Activated CD8-positive, alpha-beta memory T cell treated with anti-CD3 and anti-CD28 coated beads, Interleukin-2, amount 50 U/mL, for 1 hour (primary cell): ENCODE results near the gene SLC35E1.
A peak's percentile ranks its signal among the peaks of the same experiment; 100 is the strongest.
"Not testable (repeated sequence)": the region's sequence is repeated elsewhere in the genome, so short reads cannot be mapped to it uniquely, and the experiment has no call there.

Experiments
- DNase-seq: peaks from one replicate; pipeline ENCODE4 v3.0.0-alpha.2; 2020; ENCODE audit errors: extremely low read depth

The SLC35E1 gene

GRCh38 chr19:16581145-16581970 lies 9.1 kb upstream of the SLC35E1 start:
- DNase-seq, result no peak

- no peak for DNase-seq
Observed at GRCh38 chr19:16579381-16579780, 7.2 kb upstream of the SLC35E1 start.

GRCh38 chr19:16577531-16577985 lies 5.3 kb upstream of the SLC35E1 start:
- no peak for DNase-seq

GRCh38 chr19:16576690-16577530 lies 4.7 kb upstream of the SLC35E1 start:
- no peak for DNase-seq

GRCh38 chr19:16575861-16576689 lies 3.9 kb upstream of the SLC35E1 start:
- no peak for DNase-seq

GRCh38 chr19:16575282-16575681 lies 3.1 kb upstream of the SLC35E1 start:
- no peak for DNase-seq

GRCh38 chr19:16573925-16574324 lies 1.7 kb upstream of the SLC35E1 start:
- DNase-seq, result no peak

- no peak for DNase-seq
Observed at GRCh38 chr19:16573296-16573695, 1.1 kb upstream of the SLC35E1 start.

GRCh38 chr19:16571822-16572331 lies 338 bp downstream of the SLC35E1 start:
- DNase-seq, result no peak

- no peak for DNase-seq
Observed at GRCh38 chr19:16571283-16571682, 932 bp downstream of the SLC35E1 start.

- no peak for DNase-seq
Observed at GRCh38 chr19:16569609-16570320, 2.5 kb downstream of the SLC35E1 start.

GRCh38 chr19:16566702-16567101 lies 5.5 kb downstream of the SLC35E1 start:
- DNase-seq, result no peak

- DNase-seq, result peak; percentile 75
Observed at GRCh38 chr19:16566161-16566560, 6.1 kb downstream of the SLC35E1 start.

GRCh38 chr19:16564842-16565241 lies 7.4 kb downstream of the SLC35E1 start:
- DNase-seq, result no peak

GRCh38 chr19:16562608-16563025 lies 9.6 kb downstream of the SLC35E1 start:
- no peak for DNase-seq

GRCh38 chr19:16561382-16561781 lies 10.8 kb downstream of the SLC35E1 start:
- no peak for DNase-seq

- no peak for DNase-seq
Observed at GRCh38 chr19:16559780-16560276, 12.4 kb downstream of the SLC35E1 start.

- DNase-seq, result no peak
Observed at GRCh38 chr19:16554776-16555175, 17.4 kb downstream of the SLC35E1 start.

GRCh38 chr19:16551902-16552301 lies 20.3 kb downstream of the SLC35E1 start:
- DNase-seq, result not testable (repeated sequence)

- no peak for DNase-seq
Observed at GRCh38 chr19:16548956-16549355, 23.3 kb downstream of the SLC35E1 start.
